ENCODE data around the gene HERC4.

DNA sequence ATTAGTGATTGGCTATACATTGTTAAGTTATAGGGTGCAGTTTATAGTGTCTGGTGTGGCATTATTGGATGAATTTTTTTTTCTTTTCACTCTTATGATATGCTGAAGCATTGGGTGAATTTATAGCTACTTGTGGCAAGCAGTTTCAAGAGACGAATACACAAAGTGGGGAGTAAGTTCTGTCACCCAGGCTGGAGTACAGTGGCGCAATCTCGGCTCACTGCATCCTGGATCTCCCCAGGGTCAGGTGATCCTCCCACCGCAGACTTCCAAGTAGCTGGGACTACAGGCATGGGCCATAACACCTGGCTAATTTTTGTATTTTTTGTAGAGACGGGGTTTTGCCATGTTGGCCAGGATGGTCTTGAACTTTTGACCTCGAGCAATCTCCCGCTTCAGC is 196.9 kb downstream of the HERC4 start:
- TF ChIP-seq YY1 (IDR thresholded peaks at IDR 0.05; ENCODE audit: extremely low read depth, insufficient replicate concordance, low read depth, low read length) (no peak), REST (IDR thresholded peaks at IDR 0.05; ENCODE audit: low read depth) (no peak), POLR2A (IDR thresholded peaks at IDR 0.05; ENCODE audit: borderline replicate concordance, extremely low read depth, insufficient read depth, insufficient read length) (no peak), TCF7L2 (IDR thresholded peaks at IDR 0.05; ENCODE audit: borderline replicate concordance, extremely low read depth, insufficient read depth, insufficient read length) (no peak)
- TF ChIP-seq, protein P1, sequence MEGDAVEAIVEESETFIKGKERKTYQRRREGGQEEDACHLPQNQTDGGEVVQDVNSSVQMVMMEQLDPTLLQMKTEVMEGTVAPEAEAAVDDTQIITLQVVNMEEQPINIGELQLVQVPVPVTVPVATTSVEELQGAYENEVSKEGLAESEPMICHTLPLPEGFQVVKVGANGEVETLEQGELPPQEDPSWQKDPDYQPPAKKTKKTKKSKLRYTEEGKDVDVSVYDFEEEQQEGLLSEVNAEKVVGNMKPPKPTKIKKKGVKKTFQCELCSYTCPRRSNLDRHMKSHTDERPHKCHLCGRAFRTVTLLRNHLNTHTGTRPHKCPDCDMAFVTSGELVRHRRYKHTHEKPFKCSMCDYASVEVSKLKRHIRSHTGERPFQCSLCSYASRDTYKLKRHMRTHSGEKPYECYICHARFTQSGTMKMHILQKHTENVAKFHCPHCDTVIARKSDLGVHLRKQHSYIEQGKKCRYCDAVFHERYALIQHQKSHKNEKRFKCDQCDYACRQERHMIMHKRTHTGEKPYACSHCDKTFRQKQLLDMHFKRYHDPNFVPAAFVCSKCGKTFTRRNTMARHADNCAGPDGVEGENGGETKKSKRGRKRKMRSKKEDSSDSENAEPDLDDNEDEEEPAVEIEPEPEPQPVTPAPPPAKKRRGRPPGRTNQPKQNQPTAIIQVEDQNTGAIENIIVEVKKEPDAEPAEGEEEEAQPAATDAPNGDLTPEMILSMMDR (IDR thresholded peaks at IDR 0.05 in 2 of 3, conservative IDR thresholded peaks at IDR 0.05 in 1 of 3; ENCODE audit: borderline replicate concordance in 1 of 3, insufficient read depth in 1 of 3, low read depth in 2 of 3, low read length in 2 of 3): no peak
